HG03558 (cell line): ENCODE data around the gene GNAS.
"Not testable (repeated sequence)": the region's sequence is repeated elsewhere in the genome, so short reads cannot be mapped to it uniquely, and the experiment has no call there.

ENCODE experiments used
- ATAC-seq: cut with Tn5 transposase; IDR thresholded peaks from one replicate; pipeline ENCODE4 v1.9.1; 2021; ENCODE audit warnings: moderate number of reproducible peaks; ENCODE audit not compliant: unreplicated experiment; ENCODE audit errors: extremely low read depth

Gene GNAS

GRCh38 chr20:58852543-58853271, at the start of gene GNAS:
TSS of gene GNAS (plus strand) at chr20:58852716.
- ATAC-seq, result no peak

- ATAC-seq, result no peak
Observed at GRCh38 chr20:58803533-58803932, 49.0 kb upstream of the GNAS start.

DNA sequence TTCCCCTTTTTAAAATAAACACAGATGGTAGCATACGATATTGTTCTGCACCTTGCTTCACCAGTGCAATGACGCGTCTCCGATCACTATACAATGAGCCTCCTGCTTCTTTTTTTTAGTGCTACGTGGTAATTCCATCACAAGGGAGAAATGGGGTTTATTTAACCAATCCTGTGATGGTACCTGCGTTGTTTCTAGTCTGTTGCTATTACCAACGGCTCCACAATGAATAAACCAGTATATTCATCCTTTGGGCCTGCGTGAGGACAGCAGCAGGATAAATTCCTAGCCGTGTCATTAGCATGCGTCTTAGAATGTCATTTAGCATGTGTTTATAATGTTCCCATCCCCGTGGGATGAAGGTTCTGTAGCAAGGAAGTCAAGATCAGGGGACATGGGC, 44.7 kb upstream of the GNAS start:
- no peak for ATAC-seq

DNA sequence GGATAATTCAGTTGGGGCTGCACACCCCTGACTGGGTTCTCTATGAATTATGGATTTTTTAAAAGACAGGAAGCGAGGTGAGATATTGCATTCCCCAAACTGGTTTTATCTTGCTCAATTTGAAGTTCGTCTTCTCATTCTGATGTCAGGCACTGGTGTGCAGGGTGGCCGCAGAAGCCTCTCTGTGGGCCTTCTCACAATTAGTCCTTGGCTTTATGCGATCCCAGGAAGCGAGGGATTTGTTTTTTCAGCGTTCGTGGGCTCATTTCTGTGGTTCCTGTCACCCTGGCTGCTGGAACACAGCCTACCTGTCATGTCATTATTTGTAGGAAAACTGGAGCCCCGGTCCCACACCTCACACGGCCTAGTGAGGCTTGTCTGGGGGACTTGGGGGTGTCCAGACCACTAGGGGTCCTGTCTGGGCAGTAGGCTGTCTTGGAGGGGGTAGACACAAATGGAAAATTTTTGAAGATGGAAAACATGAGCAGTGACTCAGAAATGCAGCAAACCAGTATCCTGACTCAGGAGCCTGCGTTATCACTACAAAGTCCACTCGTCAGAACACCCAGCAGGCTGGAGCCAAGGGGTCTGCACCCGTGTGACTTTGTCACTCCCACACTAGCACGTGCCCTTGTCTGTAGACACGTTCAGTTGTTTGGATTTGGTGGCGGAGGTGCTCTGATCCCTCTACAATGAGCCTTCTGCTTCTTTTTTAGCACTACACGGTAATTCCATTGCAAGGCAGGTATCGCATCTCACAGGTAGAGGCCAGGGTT, 44.1 kb upstream of the GNAS start:
- ATAC-seq, result no peak

- no peak for ATAC-seq
Observed at GRCh38 chr20:58810116-58810878, 42.2 kb upstream of the GNAS start.

GRCh38 chr20:58810879-58811250, 41.7 kb upstream of the GNAS start:
- no peak for ATAC-seq

- ATAC-seq, result no peak
Observed at GRCh38 chr20:58811334-58811733, 41.2 kb upstream of the GNAS start.

DNA sequence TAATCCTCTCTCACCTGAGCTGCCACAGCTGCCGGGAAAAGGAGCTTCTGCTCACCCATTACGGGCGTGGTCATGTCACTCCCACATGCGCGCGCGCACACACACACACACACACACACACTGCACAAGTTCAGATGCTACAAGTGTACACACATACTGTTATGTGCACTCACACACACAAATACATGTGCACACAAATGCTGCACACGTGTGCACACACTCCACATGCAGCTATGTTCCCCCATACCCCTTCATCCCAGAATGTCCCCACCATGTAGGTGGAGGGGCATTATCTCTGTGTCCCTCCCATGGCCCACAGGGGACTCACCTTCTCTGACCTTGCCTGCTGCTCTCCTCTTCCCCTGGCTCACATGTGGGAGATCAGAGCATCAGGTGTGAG, 39.1 kb upstream of the GNAS start:
- ATAC-seq, result no peak

DNA sequence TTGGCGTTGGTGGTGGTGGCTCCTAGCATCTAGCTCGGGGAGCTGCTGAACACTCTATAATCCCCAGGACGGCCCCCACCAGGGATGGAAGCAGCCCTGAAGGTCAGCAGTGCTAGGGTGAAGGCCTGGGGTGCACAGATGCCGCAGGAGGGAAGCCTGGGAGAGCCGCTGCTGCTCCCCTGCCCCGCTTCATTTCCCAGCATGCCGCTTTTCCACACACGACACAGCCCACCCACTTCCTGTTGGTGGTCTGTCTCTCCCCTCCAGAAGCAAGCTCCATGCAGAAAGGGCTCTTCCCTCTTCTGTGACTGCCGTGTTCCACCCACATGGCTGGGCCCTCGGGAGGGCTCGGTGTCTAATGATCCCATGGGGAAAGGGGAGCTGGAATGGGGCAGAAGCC, 37.1 kb upstream of the GNAS start:
- no peak for ATAC-seq

DNA sequence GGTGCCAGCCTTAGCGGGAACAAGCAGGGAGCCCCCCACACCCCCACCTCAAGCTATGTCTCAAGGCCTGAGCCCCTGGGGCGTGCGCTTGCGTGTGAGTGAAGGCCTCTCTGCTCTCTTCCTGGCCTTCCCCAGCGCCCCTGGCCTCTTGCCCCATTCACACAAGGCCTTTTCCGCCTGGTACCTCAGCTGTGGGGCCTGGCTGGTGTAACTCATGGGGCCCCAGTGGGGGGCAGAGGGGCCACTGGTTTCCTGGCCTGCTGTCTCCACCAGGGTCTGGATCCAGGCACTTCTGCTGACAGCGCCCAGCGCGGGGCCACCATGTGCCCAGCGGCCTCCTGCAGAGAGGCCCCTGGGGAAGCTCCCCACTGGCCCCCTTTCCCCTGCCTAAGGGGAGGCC, 36.5 kb upstream of the GNAS start:
- no peak for ATAC-seq

DNA sequence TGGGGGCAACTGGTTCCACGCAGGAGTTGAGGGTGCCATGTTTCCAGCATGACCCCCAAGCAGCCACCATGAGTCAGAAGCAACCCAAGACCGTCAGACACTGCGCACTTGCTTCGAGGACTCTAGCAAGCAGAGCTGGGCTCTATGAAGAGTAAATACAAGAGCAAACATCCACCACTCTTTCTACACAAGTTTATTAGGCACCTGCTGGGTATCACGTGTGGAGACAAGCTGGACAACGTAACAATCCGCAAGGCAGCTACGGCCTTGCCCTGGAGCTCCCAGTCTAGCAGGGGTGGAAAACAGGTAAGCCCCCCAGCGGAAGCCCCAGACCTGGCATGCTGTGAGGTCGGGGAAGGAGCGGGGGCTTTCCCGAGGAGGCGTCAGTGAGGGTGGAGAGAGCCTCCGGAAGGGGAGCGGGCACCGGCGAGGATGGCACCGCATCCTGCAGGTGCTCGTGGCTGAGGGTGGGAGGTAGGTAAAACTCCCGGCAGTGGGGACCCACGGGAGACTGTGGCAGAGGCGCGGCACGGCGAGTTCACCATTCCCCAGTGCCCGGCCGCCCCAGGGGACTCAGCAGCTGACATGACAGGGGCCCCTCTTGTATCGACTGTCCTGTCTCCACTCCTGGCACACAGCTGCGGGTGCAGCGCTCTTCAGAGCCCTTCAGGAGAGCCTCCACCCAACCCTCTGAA, 35.4 kb upstream of the GNAS start:
- ATAC-seq, result no peak

DNA sequence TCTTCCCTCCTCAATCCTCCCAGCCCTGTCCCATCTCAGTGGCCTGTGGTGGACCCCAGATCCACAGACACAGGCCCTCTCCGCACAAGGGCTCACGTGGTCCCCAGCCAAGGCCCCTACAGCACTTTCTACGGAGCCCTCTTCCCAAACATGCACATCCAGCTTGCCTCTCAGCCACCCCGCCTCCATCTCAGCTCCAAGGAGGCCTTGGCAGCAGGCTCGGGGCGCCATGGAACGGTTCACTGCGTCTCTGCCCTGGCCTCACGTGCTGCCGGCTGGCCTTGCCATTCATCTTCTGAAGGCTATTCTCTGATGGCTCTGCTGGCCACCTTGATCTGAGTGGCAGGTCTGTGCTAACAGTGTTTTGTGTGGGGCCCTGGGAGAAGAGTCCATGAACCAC, 34.8 kb upstream of the GNAS start:
- ATAC-seq, result no peak

DNA sequence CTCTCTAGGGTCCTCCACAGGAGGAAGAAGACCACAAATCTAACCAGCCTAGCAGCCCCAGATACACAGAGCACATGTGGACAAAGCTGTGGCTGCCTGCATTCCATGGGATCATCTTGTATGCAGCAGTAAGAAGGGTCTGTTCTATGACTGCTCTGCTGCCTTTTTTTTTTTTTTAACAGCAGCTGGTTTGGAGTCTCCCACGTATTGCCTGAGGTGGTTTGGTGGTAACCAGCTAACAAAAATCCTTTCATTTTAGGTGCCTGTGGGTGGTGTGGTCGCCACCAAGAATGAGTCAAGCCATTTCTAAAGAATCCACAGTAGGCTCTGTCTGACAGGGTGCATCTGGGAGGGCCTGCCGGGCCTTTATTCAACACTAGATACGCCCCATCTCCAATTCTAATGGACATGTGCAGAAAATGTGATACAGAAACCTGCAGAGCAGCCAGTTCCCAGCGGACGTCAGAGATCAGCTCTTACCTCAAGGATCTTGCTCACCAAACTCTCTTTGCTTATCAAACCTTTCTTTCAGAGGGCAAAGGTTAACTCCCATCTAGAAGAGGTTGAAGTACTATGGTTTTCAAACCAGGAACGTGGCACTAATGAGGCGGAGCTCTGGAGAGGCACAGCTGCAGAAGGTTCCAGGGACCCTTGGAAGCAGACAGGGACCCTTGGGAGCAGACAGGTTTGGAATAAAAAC, 33.8 kb upstream of the GNAS start:
- ATAC-seq, result no peak

GRCh38 chr20:58819921-58820320, 32.6 kb upstream of the GNAS start:
- no peak for ATAC-seq

GRCh38 chr20:58820515-58820914, 32.0 kb upstream of the GNAS start:
- not testable (repeated sequence) for ATAC-seq

- no peak for ATAC-seq
Observed at GRCh38 chr20:58822149-58822548, 30.4 kb upstream of the GNAS start.

- ATAC-seq, result no peak
Observed at GRCh38 chr20:58822748-58823730, 29.5 kb upstream of the GNAS start.

GRCh38 chr20:58824843-58825242, 27.7 kb upstream of the GNAS start:
- ATAC-seq, result no peak

DNA sequence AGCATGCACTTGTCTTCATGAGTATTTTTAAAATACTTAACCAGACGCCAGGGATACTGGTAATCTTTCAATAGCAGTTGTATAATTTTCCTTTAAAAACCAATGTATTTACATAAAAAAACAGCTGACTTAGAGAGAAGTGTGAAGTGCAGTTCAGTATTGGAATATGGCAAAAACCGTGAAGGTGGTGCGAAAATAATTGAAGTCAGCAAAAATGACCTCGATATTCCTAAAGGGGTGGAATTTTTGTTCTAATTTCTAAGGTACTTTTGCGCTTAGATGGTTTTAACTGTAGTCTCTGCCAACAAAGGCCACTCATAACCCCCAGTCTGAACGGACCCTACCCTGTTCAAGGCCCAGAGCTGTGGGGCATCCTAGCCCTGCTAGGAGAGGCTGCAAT, 27.1 kb upstream of the GNAS start:
- ATAC-seq, result no peak
